KMS-11 (cell line): ENCODE measurements around the gene FRK.

Experiments
- H2AFZ ChIP-seq: fragments of 200-600 bp; sonication (generic); 2 replicates; pipeline ENCODE4 v1.6.1; 2016; ENCODE audit warnings: antibody characterized with exemption, mixed run types, low read depth
- H3K27ac ChIP-seq: fragments of 200-600 bp; sonication (generic); 2 replicates; pipeline ENCODE4 v1.6.1; 2016; ENCODE audit warnings: mild to moderate bottlenecking, mixed run types
- H3K27me3 ChIP-seq: fragments of 200-600 bp; sonication (generic); 2 replicates; pipeline ENCODE4 v1.6.1; 2017; ENCODE audit warnings: mild to moderate bottlenecking, low read depth, mixed run types, moderate library complexity; ENCODE audit not compliant: insufficient read depth
- H3K36me3 ChIP-seq: fragments of 200-600 bp; sonication (generic); 2 replicates; pipeline ENCODE4 v1.6.1; 2017; ENCODE audit warnings: mild to moderate bottlenecking, mixed run types; ENCODE audit not compliant: insufficient read depth
- H3K4me1 ChIP-seq: fragments of 200-600 bp; sonication (generic); 2 replicates; pipeline ENCODE4 v1.6.1; 2016; ENCODE audit warnings: mild to moderate bottlenecking, low read depth, mixed run types; ENCODE audit not compliant: poor library complexity, severe bottlenecking
- H3K4me2 ChIP-seq: fragments of 200-600 bp; sonication (generic); 2 replicates; pipeline ENCODE4 v1.7.0; 2016; ENCODE audit warnings: mild to moderate bottlenecking, mixed run types
- H3K4me3 ChIP-seq: fragments of 200-600 bp; sonication (generic); IDR thresholded peaks from 2 replicates; pipeline ENCODE4 v1.6.1; 2017; ENCODE audit warnings: low read depth, low read length, mixed read lengths; ENCODE audit not compliant: insufficient read depth
- H3K79me2 ChIP-seq: fragments of 200-600 bp; sonication (generic); 2 replicates; pipeline ENCODE4 v1.6.1; 2016; ENCODE audit warnings: low read depth, mixed run types; ENCODE audit not compliant: insufficient read depth
- H3K9ac ChIP-seq: fragments of 200-600 bp; sonication (generic); 2 replicates; pipeline ENCODE4 v1.6.1; 2016; ENCODE audit warnings: mild to moderate bottlenecking, mixed run types
- H4K20me1 ChIP-seq: fragments of 200-600 bp; sonication (generic); 2 replicates; pipeline ENCODE4 v1.6.1; 2016; ENCODE audit warnings: mild to moderate bottlenecking, mixed run types; ENCODE audit not compliant: insufficient read depth
- CTCF ChIP-seq: fragments of 200-600 bp; sonication (generic); conservative IDR thresholded peaks from 2 replicates; pipeline ENCODE4 v1.6.1; 2017; ENCODE audit warnings: low read depth, mild to moderate bottlenecking, antibody characterized with exemption, low read length, moderate library complexity, mixed read lengths

The FRK gene

GRCh38 chr6:116017546-116018295, 43.0 kb downstream of the FRK start:
- no peak overlapping the region for H3K9ac ChIP-seq
- no peak overlapping the region for H3K4me3 ChIP-seq
- H4K20me1 ChIP-seq: no peaks in the 10 kb centered on the region
- no peak overlapping the region for H2AFZ ChIP-seq
- H3K27ac ChIP-seq: no peak overlapping the region
- H3K79me2 ChIP-seq: no peaks in the 10 kb centered on the region
- no peaks in the 10 kb centered on the region for H3K27me3 ChIP-seq
- no peak for TF ChIP-seq CTCF
- no peak overlapping the region for H3K4me2 ChIP-seq
- no peaks in the 10 kb centered on the region for H3K36me3 ChIP-seq
- peaks cover 8% of the 10 kb centered on the region for H3K4me1 ChIP-seq

GRCh38 chr6:116016846-116017545, 43.7 kb downstream of the FRK start:
- Histone ChIP-seq H3K36me3 (no peaks in the 10 kb centered on the region), H2AFZ (no peak overlapping the region), H3K27me3 (no peaks in the 10 kb centered on the region), H3K4me2 (no peak overlapping the region), H3K79me2 (no peaks in the 10 kb centered on the region), H3K4me3 (no peak overlapping the region), H3K9ac (no peak overlapping the region), H3K27ac (no peak overlapping the region), H3K4me1 (peaks cover 8% of the 10 kb centered on the region), H4K20me1 (no peaks in the 10 kb centered on the region)
- TF ChIP-seq CTCF: no peak

DNA sequence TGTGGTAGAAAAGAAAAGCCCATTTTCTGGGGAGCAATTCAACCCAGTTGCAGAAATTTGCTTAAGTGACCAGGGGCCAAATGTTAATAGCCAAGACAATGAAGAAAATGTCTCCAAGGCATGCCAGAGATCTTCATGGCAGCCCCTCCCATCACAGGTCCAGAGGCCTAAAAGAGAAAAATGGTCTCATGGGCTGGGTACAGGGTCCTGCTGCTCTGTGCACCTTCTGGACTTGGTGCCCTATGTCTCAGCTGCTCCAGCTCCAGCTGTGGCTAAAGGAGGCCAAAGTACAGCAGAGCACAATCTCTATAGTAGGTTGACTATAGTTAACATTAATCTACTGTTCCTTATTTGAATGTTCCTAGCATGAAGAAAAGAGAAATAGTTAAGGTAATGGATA, 44.7 kb downstream of the FRK start:
- Histone ChIP-seq H3K4me3 (no peak overlapping the region), H3K79me2 (no peaks in the 10 kb centered on the region), H2AFZ (no peak overlapping the region), H3K4me1 (peaks cover 6% of the 10 kb centered on the region), H3K36me3 (no peaks in the 10 kb centered on the region), H3K27me3 (no peaks in the 10 kb centered on the region), H4K20me1 (no peaks in the 10 kb centered on the region), H3K27ac (no peak overlapping the region), H3K4me2 (no peak overlapping the region), H3K9ac (no peak overlapping the region)
- no peak for TF ChIP-seq CTCF

DNA sequence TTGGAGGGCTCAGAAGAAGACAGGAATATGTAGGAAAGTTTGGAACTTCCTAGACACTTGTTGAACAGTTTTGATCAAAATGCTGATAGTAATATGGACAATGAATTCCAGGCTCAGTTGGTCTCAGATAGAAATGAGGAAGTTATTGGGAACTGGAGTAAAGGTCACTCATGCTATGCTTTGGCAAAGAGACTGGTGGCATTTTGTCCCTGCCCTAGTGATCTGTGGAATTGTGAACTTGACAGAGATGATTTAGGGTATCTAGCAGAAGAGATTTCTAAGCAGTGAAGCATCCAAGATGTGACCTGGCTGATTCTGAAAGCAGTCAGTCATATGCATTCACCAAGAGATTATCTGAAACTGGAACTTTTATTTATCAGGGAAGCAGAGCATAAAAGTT, 45.1 kb downstream of the FRK start:
- Histone ChIP-seq H2AFZ (no peak overlapping the region), H3K4me2 (no peak overlapping the region), H3K27ac (no peak overlapping the region), H3K36me3 (no peaks in the 10 kb centered on the region), H3K27me3 (no peaks in the 10 kb centered on the region), H3K4me3 (no peak overlapping the region), H3K9ac (no peak overlapping the region), H4K20me1 (no peaks in the 10 kb centered on the region), H3K79me2 (no peaks in the 10 kb centered on the region), H3K4me1 (peaks cover 2% of the 10 kb centered on the region)
- no peak for TF ChIP-seq CTCF
